ENCODE results near the gene PILRB. TPM values are rescaled to one million over a fixed set of nuclear protein-coding genes. Genes with fewer than 3 reads are reported as not detected.
A peak's percentile ranks its signal among the peaks of the same experiment; 100 is the strongest.
"Not testable (repeated sequence)": the region's sequence is repeated elsewhere in the genome, so short reads cannot be mapped to it uniquely, and the experiment has no call there.

The PILRB gene
- total and polyA plus RNA-seq, 9 of the 15 experiments (the other 6 are each of a cell fraction or from before 2014, with no cell fraction given): 6.2 to 94.6 (median 37.0) TPM

DNA sequence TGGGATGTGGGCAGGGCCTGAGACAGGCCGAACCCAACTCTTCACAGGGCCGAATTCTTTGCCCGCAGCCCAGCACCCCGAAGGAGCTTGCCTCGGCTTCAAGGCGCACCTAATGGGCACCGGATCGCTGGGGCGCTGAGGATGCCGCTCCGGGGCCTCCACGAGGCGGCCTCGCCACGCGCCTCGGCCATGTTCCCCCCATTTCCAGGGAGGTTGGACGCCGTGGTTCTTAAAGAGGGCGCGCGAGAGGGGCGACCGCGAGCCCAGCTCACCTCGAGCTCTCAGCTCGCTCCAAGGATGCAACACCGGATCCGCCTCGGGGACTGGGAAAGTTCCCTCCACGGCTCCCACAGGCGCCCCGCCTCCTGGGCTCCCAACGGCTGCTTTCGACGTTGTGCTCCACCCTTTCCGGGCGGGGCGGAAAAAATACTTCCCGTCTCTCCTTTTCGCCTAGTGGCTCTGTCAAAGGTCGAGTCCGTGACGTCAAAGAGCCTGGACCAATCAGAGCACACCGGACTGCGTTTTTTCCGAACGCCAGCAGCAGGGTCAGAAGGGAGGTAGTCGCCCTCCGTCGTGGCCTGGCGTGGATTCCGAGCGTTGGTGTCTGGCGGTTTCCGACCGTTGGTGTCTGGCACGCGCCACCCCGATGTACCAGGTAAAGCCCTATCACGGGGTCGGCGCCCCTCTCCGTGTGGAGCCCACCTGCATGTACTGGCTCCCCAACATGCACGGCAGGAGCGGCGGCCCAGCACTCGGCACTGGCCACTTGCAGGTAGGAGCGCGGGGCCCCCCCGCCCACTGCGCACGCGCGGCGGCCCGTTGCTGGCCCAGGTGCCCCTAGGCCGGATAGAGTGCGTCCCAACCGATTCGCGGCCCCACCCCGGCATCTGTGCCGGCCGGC lies 22.1 kb upstream of the PILRB start (continued):
- peak; percentile 89 for TF ChIP-seq TAF1 (IDR thresholded peaks at IDR 0.05; ENCODE audit: control insufficient read depth, extremely low read depth, insufficient read depth, low read length, severe bottlenecking)
- peak; percentile 83; the same call in 1 of the 2 replicates for TF ChIP-seq CHCHD3 (CRISPR knock-in tag; IDR thresholded peaks at IDR 0.05)
- peak; percentile 85 for TF ChIP-seq FOXM1 (IDR thresholded peaks at IDR 0.05; ENCODE audit: low read depth)
- not testable (repeated sequence) for TF ChIP-seq FOXM1 (CRISPR knock-in tag; IDR thresholded peaks at IDR 0.05; ENCODE audit: low read depth)
- peak; percentile 91 for TF ChIP-seq PHF20 (IDR thresholded peaks at IDR 0.05; ENCODE audit: partially characterized antibody)
- peak; percentile 79; the same call in 1 of the 2 replicates for TF ChIP-seq HDAC2 (IDR thresholded peaks at IDR 0.05)
- TF ChIP-seq NONO (IDR thresholded peaks at IDR 0.05; ENCODE audit: low read depth in 2 of 2, low read length in 1 of 2): 0 out of 4 replicates have a peak, but pooled peaks have one; percentile 25 to 77
- peak; percentile 97 for TF ChIP-seq ZFX (CRISPR knock-in tag; IDR thresholded peaks at IDR 0.05)
- peak; percentile 33 for TF ChIP-seq ZNF146 (CRISPR knock-in tag; IDR thresholded peaks at IDR 0.05; ENCODE audit: unreplicated experiment)
- TF ChIP-seq E2F3 (CRISPR knock-in tag; IDR thresholded peaks at IDR 0.05): peak; percentile 61; the same call in 1 of the 2 replicates
- TF ChIP-seq, protein P1, sequence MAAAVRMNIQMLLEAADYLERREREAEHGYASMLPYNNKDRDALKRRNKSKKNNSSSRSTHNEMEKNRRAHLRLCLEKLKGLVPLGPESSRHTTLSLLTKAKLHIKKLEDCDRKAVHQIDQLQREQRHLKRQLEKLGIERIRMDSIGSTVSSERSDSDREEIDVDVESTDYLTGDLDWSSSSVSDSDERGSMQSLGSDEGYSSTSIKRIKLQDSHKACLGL (CRISPR knock-in tag; IDR thresholded peaks at IDR 0.05; ENCODE audit: borderline replicate concordance, poor library complexity, severe bottlenecking): peak; percentile 53
- 0 out of 2 replicates have a peak, but pooled peaks have one; percentile 85 for TF ChIP-seq TGIF2 (CRISPR knock-in tag; IDR thresholded peaks at IDR 0.05)
- peak; percentile 65; the same call in 1 of the 2 replicates for TF ChIP-seq ZNF384 (IDR thresholded peaks at IDR 0.05; ENCODE audit: low read depth, low read length)
- peak; percentile 60 for TF ChIP-seq HCFC1 (IDR thresholded peaks at IDR 0.05; ENCODE audit: low read depth, low read length)
- TF ChIP-seq, protein P2, sequence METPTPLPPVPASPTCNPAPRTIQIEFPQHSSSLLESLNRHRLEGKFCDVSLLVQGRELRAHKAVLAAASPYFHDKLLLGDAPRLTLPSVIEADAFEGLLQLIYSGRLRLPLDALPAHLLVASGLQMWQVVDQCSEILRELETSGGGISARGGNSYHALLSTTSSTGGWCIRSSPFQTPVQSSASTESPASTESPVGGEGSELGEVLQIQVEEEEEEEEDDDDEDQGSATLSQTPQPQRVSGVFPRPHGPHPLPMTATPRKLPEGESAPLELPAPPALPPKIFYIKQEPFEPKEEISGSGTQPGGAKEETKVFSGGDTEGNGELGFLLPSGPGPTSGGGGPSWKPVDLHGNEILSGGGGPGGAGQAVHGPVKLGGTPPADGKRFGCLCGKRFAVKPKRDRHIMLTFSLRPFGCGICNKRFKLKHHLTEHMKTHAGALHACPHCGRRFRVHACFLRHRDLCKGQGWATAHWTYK (CRISPR knock-in tag; IDR thresholded peaks at IDR 0.05): peak; percentile 93
- TF ChIP-seq, protein P3, sequence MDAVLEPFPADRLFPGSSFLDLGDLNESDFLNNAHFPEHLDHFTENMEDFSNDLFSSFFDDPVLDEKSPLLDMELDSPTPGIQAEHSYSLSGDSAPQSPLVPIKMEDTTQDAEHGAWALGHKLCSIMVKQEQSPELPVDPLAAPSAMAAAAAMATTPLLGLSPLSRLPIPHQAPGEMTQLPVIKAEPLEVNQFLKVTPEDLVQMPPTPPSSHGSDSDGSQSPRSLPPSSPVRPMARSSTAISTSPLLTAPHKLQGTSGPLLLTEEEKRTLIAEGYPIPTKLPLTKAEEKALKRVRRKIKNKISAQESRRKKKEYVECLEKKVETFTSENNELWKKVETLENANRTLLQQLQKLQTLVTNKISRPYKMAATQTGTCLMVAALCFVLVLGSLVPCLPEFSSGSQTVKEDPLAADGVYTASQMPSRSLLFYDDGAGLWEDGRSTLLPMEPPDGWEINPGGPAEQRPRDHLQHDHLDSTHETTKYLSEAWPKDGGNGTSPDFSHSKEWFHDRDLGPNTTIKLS (IDR thresholded peaks at IDR 0.05; ENCODE audit: borderline replicate concordance, low read depth): peak; percentile 73; the same call in 1 of the 2 replicates
- TF ChIP-seq, protein P4, sequence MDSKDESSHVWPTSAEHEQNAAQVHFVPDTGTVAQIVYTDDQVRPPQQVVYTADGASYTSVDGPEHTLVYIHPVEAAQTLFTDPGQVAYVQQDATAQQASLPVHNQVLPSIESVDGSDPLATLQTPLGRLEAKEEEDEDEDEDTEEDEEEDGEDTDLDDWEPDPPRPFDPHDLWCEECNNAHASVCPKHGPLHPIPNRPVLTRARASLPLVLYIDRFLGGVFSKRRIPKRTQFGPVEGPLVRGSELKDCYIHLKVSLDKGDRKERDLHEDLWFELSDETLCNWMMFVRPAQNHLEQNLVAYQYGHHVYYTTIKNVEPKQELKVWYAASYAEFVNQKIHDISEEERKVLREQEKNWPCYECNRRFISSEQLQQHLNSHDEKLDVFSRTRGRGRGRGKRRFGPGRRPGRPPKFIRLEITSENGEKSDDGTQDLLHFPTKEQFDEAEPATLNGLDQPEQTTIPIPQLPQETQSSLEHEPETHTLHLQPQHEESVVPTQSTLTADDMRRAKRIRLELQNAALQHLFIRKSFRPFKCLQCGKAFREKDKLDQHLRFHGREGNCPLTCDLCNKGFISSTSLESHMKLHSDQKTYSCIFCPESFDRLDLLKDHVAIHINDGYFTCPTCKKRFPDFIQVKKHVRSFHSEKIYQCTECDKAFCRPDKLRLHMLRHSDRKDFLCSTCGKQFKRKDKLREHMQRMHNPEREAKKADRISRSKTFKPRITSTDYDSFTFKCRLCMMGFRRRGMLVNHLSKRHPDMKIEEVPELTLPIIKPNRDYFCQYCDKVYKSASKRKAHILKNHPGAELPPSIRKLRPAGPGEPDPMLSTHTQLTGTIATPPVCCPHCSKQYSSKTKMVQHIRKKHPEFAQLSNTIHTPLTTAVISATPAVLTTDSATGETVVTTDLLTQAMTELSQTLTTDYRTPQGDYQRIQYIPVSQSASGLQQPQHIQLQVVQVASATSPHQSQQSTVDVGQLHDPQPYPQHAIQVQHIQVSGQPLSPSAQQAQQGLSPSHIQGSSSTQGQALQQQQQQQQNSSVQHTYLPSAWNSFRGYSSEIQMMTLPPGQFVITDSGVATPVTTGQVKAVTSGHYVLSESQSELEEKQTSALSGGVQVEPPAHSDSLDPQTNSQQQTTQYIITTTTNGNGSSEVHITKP (IDR thresholded peaks at IDR 0.05; ENCODE audit: partially characterized antibody): peak; percentile 58
- TF ChIP-seq BHLHE40 (IDR thresholded peaks at IDR 0.05; ENCODE audit: low read length): peak; percentile 65
